Stimulated activated CD8-positive, alpha-beta memory T cell treated with anti-CD3 and anti-CD28 coated beads, Interleukin-7, amount 100 ng/mL, for 48 hours (primary cell): ENCODE measurements around the gene CLMP.
"Not testable (repeated sequence)": the region's sequence is repeated elsewhere in the genome, so short reads cannot be mapped to it uniquely, and the experiment has no call there.

ENCODE experiments used
- DNase-seq, 2 donors: peaks; one replicate each; pipeline ENCODE4 v3.0.0-alpha.2; 2020; ENCODE audit warnings: low read depth in 1 of 2; ENCODE audit errors: extremely low read depth in 1 of 2

CLMP gene

DNA sequence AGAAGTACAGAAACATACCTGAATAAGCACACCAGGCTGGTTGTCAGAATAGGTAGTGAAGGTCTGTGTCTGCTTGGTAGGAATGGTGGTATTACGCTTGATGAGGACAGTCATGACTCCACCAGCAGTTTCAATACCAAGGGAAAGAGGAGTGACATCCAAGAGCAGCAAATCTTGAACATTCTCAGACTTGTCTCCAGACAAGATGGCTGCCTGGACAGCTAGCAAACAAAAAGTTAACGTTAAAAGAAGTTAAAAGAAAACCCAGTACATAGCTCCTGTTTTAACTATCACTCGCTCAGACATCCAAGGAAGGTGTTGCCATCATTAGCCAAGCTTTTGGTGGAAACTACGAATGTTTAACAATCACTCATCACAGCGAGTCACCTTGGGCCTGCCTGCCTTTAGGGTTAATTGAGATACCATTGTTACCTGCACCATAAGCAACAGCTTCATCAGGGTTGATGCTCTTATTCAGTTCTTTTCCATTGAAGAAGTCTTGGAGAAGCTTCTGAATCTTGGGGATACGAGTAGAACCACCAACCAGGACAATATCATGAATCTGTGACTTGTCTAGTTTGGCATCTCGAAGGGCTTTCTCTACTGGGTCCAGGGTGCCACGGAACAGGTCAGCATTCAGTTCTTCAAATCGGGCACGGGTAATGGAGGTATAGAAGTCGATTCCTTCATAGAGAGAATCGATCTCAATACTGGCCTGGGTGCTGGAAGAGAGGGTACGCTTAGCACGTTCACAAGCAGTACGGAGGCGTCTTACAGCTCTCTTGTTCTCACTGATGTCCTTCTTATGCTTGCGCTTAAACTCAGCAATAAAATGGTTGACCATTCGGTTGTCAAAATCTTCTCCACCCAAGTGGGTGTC is 135.8 kb downstream of the CLMP start:
- not testable (repeated sequence) for DNase-seq

- DNase-seq: no peak
Measured at GRCh38 chr11:123057661-123058305, 137.3 kb downstream of the CLMP start.

GRCh38 chr11:123056835-123057491 is 138.1 kb downstream of the CLMP start:
- DNase-seq: no peak

DNA sequence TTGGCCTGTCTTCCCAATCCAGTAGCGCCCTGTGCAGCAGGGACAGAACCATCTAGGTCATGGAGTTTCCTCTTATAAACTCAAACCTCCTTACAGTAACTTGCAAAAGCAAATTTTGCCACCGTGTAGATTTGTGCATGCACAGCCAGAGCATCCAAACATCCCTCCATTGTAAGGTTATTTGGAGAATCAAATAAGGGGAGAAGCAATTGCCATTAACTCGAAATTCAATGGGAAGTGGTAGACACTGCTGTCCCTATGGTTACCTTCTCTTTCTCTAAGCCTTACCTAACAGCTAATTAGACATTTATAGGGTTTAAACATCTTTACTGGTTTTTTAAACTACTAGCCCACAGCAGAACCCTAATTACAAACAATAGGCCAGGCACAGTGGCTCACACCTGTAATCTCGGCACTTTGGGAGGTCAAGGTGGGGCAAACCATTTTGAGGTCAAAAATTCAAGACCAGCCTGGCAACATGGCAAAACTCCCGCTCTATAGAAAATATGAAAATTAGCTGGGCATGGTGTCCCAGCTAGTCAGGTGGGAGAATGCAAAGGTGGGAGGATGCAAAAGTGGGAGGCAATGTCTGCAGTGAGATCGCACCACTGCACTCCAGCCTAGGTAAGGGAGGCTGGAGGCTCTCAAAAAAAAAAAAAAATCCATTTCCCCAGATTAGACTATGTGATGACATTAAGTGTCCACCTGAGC is 139.7 kb downstream of the CLMP start:
- no peak for DNase-seq

- no peak for DNase-seq
Measured at GRCh38 chr11:123054301-123055065, 140.6 kb downstream of the CLMP start.

DNA sequence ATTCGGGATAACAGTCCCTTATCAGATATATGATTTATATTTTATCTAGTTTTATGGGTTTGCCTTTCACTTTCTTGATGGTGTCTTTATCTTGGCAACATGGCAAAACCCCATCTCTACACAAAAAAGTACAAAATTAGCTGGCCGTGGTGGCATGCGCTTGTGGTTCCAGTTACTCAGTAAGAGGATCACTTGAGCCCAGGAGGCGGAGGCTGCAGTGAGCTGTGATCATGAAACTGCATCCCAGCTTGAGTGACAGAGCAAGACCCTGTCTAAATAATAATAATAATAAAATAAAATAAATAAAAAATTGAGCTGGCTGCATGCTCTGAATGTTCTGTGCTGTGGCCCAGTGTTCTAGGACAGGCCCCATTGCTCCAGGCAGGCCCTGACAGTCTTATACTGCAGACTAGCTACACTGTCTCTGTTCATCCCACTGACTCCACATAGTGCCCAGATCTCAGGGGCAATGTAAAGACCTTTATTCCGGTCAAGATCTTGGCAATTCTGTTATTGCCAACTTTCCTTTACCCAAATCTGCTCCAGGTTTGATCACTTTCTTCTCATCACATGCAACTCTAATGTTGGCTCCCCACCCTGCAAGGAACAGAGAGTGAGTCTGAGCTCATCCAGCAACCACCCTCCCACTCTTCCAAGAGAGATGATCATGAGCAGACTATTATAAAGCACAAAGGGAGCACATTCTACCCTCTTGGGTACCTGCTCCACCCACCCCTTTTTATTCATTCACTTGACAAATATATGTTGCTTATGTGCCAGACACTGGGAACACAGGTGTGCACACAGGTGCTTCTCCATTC is 141.9 kb downstream of the CLMP start:
- no peak for DNase-seq

- no peak for DNase-seq
Measured at GRCh38 chr11:123051634-123052033, 143.4 kb downstream of the CLMP start.

- DNase-seq: no peak
Measured at GRCh38 chr11:123051146-123051545, 143.9 kb downstream of the CLMP start.

GRCh38 chr11:123047947-123048293 is 147.1 kb downstream of the CLMP start:
- no peak for DNase-seq

GRCh38 chr11:123047266-123047946 is 147.6 kb downstream of the CLMP start:
- no peak for DNase-seq

DNA sequence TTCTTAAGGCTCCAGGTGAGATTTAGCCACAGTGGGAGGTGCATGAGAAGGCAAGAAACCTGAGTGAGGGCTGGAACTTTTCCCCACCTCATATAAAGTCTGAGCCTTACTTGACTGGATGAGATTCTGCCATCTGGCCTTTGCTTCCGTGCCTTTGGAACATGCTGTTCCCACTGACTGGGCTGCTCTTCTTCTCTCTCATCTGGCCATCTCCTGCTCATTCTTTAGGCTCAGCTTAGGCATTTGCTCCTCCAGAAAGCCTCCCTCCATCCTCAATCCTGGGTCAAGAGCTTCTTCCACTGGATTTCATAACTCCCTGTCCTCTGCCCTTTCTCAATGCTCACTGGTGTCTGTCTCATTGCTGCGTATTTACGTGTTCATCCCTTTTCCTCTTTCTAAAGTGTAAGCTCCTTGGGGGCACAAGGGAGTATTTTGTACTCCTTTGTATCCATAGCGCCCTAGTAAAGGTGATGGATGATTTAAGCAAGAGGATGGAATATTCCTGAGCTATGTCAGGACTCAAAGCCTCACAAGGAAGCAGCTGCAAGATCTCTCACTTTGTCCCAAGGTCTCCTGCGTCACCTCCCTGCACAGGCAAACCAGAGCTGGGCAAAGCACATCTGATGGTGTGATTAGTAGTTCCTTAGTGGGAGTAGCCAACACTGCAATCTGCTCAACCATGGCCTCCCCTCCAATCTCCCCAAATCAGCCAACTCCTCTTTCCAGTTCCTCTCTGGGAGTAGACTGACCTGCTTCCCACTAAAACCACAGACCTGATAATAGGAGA is 148.4 kb downstream of the CLMP start:
- DNase-seq: no peak

- no peak for DNase-seq
Measured at GRCh38 chr11:123045101-123045500, 149.9 kb downstream of the CLMP start.

DNA sequence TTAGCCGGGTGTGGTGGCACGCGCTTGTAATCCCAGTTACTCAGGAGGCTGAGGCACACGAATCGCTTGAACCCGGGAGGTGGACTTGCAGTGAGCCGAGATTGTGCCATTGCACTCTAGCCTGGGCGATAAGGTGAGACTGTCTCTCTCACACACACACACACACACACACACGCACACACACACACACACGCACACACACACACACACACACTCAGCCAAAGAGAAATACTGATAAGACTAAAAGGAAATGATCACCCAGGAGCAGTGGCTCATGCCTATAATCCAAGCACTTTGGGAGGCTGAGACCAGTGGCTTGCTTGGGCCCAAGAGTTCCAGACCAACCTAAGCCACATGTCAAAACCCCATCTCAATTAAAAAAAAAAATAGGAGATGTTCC is 153.9 kb downstream of the CLMP start:
- no peak for DNase-seq

DNA sequence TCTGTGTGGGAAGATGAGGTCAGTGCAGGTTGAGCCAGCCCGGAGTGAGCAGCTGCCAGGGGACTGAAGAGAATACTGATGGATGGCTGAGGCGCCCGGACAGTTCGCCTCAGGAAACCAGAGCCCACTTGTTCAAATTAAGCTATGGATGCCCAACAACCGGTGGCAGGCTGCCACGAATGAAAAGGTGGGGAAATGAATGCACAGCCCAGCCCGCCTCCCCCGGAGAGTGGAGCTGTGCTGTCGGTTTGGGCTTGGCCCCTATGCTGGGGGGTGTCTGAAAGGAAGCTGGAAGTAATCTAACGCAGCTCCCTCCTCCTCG is 155.0 kb downstream of the CLMP start:
- no peak for DNase-seq

- no peak for DNase-seq
Measured at GRCh38 chr11:123035831-123036230, 159.2 kb downstream of the CLMP start.

DNA sequence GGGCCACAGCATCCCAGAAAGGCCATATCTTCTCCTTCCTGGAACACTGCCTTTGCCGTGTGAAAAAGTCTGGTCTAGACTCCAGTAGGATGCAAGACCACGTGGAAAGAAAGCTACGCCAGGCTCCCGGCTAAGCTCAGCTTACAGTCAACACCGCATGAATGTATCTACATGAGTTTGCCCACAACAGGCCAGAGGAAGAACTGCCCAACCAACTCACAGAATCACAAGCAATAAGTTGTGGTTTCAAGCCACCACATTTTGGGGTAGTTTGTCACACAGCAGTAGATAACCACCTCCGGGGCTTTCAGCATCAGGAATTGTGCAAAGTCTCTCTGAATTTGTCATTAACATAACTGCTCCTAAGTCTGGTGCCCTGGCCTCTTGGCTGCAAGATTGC is 160.5 kb downstream of the CLMP start:
- no peak for DNase-seq

DNA sequence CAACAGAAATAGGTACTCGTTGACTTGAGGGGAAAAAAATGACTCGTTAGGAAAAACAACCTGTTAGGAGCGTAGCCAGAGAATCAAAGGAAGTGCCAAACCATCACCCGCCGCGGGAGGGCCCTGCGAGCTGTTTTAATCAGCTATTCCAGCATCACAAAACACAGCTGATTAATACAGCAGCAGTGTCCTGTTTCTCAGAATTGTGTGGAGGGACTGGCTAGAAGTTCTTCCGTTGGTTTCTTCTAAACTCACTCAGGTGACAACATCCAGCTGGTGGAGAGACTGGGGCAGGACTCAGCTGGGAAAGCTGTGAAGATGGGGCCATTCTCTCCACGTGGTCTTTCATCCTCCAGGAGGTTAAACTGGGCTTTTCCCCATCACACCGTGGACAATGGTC is 161.2 kb downstream of the CLMP start:
- DNase-seq: no peak

GRCh38 chr11:123030517-123030916 is 164.5 kb downstream of the CLMP start:
- DNase-seq: no peak

- DNase-seq: no peak
Measured at GRCh38 chr11:123020968-123021367, 174.1 kb downstream of the CLMP start.
